Measurements from ENCODE around the gene NDC1.

DNA sequence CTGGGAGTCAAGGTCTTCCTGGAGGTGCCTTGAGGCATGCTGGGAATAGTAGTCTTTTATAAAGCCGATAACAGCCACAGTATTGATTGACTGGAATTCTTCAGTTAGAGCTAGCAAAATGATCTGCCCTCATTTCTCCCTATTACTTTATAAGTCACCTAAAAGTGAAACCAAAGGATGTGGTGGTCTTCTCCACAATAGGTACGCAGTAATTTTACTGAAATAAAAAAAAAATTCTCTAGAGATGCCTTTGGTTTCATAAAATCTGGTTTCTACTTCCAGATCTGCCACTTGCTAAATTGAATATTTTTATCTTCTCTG is 518 bp upstream of the NDC1 start:
- TF ChIP-seq GATA1 (IDR thresholded peaks at IDR 0.05; ENCODE audit: low read depth, low read length) = no peak
- TF ChIP-seq POLR2A (IDR thresholded peaks at IDR 0.05; ENCODE audit: low read length) = no peak
